ENCODE data around the gene PANX3. TPM values are rescaled to one million over a fixed set of nuclear protein-coding genes. Genes with fewer than 3 reads are reported as not detected.
A peak's percentile ranks its signal among the peaks of the same experiment; 100 is the strongest.

Gene PANX3
- total and polyA plus RNA-seq, 2 of the 13 experiments (the other 11 are each of a cell fraction or from before 2014, with no cell fraction given): not detected

DNA sequence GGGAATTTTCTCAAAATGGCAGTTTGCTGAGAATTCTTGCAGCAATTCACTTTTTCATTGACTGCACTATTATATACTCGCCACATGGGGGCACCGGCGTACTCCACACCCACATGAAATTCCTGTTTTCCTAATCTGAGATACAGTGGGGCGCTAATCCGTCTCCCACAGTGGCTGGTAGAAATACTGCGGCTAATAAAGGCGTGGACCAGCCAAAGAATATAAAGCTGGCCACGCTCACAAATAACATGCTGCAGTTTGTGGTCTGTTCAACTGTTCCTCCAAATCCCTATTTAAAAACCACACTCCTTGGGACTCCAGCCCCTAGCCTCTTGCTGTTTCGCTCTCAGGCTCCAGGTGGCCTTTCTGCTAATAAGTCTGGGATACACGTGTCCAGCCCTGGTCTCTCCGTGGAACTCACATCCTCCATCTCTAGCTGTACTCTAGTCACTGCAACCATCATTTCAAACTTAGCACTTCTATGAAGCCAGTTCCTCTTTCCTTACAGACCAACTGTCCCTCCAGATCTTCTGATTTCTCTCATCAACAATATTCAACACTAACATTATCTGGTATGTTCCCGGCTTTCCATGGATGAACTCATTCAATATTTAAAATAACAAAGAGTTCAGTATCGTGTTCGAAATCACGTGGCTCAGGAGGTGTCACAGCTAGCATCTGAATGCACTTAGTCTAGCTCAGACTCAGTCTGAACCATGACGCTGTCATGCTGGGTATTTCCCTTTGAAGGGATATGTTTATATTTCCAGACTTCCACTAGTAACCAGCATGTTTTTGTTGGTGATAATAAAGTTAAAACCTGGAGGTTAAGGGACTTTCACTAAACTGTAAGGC lies 33.4 kb downstream of the PANX3 start (continued):
- TF ChIP-seq, protein P1, sequence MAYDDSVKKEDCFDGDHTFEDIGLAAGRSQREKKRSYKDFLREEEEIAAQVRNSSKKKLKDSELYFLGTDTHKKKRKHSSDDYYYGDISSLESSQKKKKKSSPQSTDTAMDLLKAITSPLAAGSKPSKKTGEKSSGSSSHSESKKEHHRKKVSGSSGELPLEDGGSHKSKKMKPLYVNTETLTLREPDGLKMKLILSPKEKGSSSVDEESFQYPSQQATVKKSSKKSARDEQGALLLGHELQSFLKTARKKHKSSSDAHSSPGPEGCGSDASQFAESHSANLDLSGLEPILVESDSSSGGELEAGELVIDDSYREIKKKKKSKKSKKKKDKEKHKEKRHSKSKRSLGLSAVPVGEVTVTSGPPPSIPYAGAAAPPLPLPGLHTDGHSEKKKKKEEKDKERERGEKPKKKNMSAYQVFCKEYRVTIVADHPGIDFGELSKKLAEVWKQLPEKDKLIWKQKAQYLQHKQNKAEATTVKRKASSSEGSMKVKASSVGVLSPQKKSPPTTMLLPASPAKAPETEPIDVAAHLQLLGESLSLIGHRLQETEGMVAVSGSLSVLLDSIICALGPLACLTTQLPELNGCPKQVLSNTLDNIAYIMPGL (CRISPR knock-in tag; IDR thresholded peaks at IDR 0.05; ENCODE audit: borderline replicate concordance in 1 of 2, low read depth in 1 of 2): peak; percentile 57 to 60
- peak; percentile 82 for TF ChIP-seq STAG1 (CRISPR knock-in tag; IDR thresholded peaks at IDR 0.05)
- TF ChIP-seq GFI1 (CRISPR knock-in tag; IDR thresholded peaks at IDR 0.05; ENCODE audit: borderline replicate concordance): no peak
- TF ChIP-seq U2AF1 (optimal IDR thresholded peaks at IDR 0.05; ENCODE audit: low read depth, low read length): no peak
- TF ChIP-seq NCOA1 (CRISPR knock-in tag; IDR thresholded peaks at IDR 0.05): no peak
- TF ChIP-seq, protein P2, sequence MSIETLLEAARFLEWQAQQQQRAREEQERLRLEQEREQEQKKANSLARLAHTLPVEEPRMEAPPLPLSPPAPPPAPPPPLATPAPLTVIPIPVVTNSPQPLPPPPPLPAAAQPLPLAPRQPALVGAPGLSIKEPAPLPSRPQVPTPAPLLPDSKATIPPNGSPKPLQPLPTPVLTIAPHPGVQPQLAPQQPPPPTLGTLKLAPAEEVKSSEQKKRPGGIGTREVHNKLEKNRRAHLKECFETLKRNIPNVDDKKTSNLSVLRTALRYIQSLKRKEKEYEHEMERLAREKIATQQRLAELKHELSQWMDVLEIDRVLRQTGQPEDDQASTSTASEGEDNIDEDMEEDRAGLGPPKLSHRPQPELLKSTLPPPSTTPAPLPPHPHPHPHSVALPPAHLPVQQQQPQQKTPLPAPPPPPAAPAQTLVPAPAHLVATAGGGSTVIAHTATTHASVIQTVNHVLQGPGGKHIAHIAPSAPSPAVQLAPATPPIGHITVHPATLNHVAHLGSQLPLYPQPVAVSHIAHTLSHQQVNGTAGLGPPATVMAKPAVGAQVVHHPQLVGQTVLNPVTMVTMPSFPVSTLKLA (IDR thresholded peaks at IDR 0.05): peak; percentile 48; the same call in 1 of the 2 replicates
- TF ChIP-seq, protein P3, sequence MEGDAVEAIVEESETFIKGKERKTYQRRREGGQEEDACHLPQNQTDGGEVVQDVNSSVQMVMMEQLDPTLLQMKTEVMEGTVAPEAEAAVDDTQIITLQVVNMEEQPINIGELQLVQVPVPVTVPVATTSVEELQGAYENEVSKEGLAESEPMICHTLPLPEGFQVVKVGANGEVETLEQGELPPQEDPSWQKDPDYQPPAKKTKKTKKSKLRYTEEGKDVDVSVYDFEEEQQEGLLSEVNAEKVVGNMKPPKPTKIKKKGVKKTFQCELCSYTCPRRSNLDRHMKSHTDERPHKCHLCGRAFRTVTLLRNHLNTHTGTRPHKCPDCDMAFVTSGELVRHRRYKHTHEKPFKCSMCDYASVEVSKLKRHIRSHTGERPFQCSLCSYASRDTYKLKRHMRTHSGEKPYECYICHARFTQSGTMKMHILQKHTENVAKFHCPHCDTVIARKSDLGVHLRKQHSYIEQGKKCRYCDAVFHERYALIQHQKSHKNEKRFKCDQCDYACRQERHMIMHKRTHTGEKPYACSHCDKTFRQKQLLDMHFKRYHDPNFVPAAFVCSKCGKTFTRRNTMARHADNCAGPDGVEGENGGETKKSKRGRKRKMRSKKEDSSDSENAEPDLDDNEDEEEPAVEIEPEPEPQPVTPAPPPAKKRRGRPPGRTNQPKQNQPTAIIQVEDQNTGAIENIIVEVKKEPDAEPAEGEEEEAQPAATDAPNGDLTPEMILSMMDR (CRISPR knock-in tag; IDR thresholded peaks at IDR 0.05): peak; percentile 81
- no peak for TF ChIP-seq FIP1L1 (IDR thresholded peaks at IDR 0.05; ENCODE audit: borderline replicate concordance, insufficient read depth, low read depth, low read length)
- TF ChIP-seq, protein P4, sequence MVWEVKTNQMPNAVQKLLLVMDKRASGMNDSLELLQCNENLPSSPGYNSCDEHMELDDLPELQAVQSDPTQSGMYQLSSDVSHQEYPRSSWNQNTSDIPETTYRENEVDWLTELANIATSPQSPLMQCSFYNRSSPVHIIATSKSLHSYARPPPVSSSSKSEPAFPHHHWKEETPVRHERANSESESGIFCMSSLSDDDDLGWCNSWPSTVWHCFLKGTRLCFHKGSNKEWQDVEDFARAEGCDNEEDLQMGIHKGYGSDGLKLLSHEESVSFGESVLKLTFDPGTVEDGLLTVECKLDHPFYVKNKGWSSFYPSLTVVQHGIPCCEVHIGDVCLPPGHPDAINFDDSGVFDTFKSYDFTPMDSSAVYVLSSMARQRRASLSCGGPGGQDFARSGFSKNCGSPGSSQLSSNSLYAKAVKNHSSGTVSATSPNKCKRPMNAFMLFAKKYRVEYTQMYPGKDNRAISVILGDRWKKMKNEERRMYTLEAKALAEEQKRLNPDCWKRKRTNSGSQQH (CRISPR knock-in tag; IDR thresholded peaks at IDR 0.05; ENCODE audit: low read depth): 0 out of 2 replicates have a peak, but pooled peaks have one; percentile 34
- 0 out of 2 replicates have a peak, but pooled peaks have one; percentile 15 for TF ChIP-seq SALL1 (CRISPR knock-in tag; IDR thresholded peaks at IDR 0.05)
- TF ChIP-seq SMC3 (IDR thresholded peaks at IDR 0.05; ENCODE audit: low read length): peak; percentile 71
- TF ChIP-seq MXI1 (IDR thresholded peaks at IDR 0.05; ENCODE audit: borderline replicate concordance, low read depth, low read length): peak; percentile 13; the same call in 1 of the 3 replicates
- peak; percentile 33; the same call in 1 of the 2 replicates for TF ChIP-seq KAT8 (CRISPR knock-in tag; IDR thresholded peaks at IDR 0.05)
- TF ChIP-seq RAD21 (CRISPR knock-in tag; IDR thresholded peaks at IDR 0.05): peak; percentile 58; the same call in 1 of the 2 replicates
- TF ChIP-seq, protein P5, sequence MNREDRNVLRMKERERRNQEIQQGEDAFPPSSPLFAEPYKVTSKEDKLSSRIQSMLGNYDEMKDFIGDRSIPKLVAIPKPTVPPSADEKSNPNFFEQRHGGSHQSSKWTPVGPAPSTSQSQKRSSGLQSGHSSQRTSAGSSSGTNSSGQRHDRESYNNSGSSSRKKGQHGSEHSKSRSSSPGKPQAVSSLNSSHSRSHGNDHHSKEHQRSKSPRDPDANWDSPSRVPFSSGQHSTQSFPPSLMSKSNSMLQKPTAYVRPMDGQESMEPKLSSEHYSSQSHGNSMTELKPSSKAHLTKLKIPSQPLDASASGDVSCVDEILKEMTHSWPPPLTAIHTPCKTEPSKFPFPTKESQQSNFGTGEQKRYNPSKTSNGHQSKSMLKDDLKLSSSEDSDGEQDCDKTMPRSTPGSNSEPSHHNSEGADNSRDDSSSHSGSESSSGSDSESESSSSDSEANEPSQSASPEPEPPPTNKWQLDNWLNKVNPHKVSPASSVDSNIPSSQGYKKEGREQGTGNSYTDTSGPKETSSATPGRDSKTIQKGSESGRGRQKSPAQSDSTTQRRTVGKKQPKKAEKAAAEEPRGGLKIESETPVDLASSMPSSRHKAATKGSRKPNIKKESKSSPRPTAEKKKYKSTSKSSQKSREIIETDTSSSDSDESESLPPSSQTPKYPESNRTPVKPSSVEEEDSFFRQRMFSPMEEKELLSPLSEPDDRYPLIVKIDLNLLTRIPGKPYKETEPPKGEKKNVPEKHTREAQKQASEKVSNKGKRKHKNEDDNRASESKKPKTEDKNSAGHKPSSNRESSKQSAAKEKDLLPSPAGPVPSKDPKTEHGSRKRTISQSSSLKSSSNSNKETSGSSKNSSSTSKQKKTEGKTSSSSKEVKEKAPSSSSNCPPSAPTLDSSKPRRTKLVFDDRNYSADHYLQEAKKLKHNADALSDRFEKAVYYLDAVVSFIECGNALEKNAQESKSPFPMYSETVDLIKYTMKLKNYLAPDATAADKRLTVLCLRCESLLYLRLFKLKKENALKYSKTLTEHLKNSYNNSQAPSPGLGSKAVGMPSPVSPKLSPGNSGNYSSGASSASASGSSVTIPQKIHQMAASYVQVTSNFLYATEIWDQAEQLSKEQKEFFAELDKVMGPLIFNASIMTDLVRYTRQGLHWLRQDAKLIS (CRISPR knock-in tag; IDR thresholded peaks at IDR 0.05): 0 out of 2 replicates have a peak, but pooled peaks have one; percentile 49
- peak; percentile 59 for TF ChIP-seq TEAD3 (CRISPR knock-in tag; optimal IDR thresholded peaks at IDR 0.05; ENCODE audit: borderline replicate concordance)
- peak; percentile 36; the same call in 1 of the 2 replicates for TF ChIP-seq KDM2A (CRISPR knock-in tag; IDR thresholded peaks at IDR 0.05; ENCODE audit: borderline replicate concordance, low read depth)
